Measurements from ENCODE around the gene USP24. TPM values are rescaled to one million over a fixed set of nuclear protein-coding genes. Genes with fewer than 3 reads are reported as not detected.
A peak's percentile ranks its signal among the peaks of the same experiment; 100 is the strongest.

USP24 gene
- total RNA-seq, 4 donors from 2014 or later = 20.9 to 58.6 (median 40.5) TPM

- 0 to 1% methylated on average over 23 to 28 of the region's 46 CpGs for WGBS, 2 donors
- intact Hi-C loops (cut with DNase I; ENCODE audit: low total_unique reads) = no loop called here
- DNase-seq (ENCODE audit: low spot score in 2 of 2) = peak; percentile 37 to 87
- peak overlapping the region; percentile 79 for H3K4me3 ChIP-seq (ENCODE audit: low read depth, poor library complexity, severe bottlenecking)
- TF ChIP-seq, protein P1, sequence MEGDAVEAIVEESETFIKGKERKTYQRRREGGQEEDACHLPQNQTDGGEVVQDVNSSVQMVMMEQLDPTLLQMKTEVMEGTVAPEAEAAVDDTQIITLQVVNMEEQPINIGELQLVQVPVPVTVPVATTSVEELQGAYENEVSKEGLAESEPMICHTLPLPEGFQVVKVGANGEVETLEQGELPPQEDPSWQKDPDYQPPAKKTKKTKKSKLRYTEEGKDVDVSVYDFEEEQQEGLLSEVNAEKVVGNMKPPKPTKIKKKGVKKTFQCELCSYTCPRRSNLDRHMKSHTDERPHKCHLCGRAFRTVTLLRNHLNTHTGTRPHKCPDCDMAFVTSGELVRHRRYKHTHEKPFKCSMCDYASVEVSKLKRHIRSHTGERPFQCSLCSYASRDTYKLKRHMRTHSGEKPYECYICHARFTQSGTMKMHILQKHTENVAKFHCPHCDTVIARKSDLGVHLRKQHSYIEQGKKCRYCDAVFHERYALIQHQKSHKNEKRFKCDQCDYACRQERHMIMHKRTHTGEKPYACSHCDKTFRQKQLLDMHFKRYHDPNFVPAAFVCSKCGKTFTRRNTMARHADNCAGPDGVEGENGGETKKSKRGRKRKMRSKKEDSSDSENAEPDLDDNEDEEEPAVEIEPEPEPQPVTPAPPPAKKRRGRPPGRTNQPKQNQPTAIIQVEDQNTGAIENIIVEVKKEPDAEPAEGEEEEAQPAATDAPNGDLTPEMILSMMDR (IDR thresholded peaks at IDR 0.05) = no peak
- TF ChIP-seq POLR2A (IDR thresholded peaks at IDR 0.05) = no peak
Observed at GRCh38 chr1:55214212-55214933, 791 bp downstream of the USP24 start.

DNA sequence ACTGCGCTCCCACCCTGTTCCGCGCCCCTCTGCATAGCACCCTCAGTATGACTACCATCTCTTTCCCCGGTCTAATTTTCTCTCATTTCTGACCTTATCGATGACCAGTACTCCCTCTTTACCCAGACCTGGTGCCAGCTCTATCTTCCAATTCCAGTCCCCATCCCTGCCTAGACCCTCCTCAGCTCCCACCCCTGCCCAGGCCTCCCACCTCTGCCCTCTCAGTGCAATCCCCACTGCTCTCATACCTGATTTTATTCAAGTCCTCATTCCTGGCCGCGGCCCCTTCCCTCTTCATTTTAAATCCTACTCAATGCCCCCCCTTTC lies 1.3 kb downstream of the USP24 start:
- no peak for DNase-seq (ENCODE audit: low spot score in 2 of 2)
- intact Hi-C loops (cut with DNase I; ENCODE audit: low total_unique reads) = no loop called here
- TF ChIP-seq POLR2A (IDR thresholded peaks at IDR 0.05) = no peak
- TF ChIP-seq, protein P1 (IDR thresholded peaks at IDR 0.05) = no peak
- 9 to 13% methylated on average over 7 of the region's 7 CpGs for WGBS, 2 donors
- peak overlapping the region; percentile 79 for H3K4me3 ChIP-seq (ENCODE audit: low read depth, poor library complexity, severe bottlenecking)

GRCh38 chr1:55213151-55213884 lies 1.8 kb downstream of the USP24 start:
- intact Hi-C loops (cut with DNase I; ENCODE audit: low total_unique reads) = no loop called here
- DNase-seq (ENCODE audit: low spot score in 2 of 2) = no peak
- 16 to 18% methylated on average over 10 of the region's 10 CpGs for WGBS, 2 donors
- TF ChIP-seq POLR2A (IDR thresholded peaks at IDR 0.05) = no peak
- TF ChIP-seq, protein P1 (IDR thresholded peaks at IDR 0.05) = no peak
- no peak overlapping the region for H3K4me3 ChIP-seq (ENCODE audit: low read depth, poor library complexity, severe bottlenecking)

DNA sequence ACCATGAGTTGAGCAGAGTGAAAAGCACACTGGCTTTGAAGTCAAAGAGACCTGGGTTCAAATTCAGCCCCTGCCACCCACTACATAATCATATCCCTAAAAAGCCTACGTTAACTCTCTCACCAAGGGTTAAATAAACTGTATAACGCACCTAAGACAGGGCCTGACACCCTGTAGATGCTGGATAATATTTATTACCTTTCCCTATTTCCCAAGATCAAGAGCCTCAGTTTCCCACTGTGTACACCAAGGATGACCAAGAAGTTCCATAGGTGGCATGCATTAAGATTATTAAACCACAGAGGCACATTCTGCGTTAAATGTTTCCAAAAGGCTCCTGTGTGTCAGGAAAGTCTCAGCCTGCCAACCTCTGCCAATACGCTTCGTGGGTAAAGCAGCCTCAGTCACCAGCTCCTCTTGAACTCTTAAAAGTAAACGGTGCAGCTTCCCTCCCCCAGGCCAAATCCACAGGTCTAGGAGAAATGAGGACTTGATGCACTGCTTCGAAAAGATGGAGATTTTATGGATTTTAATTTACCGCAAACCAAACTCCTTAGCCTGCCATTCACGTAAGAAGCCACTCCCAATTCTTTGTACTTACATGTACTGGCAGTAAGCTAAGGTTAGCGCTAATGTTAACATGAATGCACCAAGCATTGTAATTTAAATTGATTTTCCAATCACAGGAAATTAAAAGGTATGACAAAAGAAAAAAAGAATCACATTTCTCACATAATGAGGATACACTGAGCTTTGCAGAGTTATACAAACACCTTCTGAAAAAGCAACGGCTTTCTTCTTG lies 2.6 kb downstream of the USP24 start:
- intact Hi-C loops (cut with DNase I; ENCODE audit: low total_unique reads) = no loop called here
- H3K4me3 ChIP-seq (ENCODE audit: low read depth, poor library complexity, severe bottlenecking) = no peak overlapping the region
- no peak for DNase-seq (ENCODE audit: low spot score in 2 of 2)
- 36 to 40% methylated on average over 11 of the region's 11 CpGs for WGBS, 2 donors
- TF ChIP-seq POLR2A (IDR thresholded peaks at IDR 0.05) = no peak
- TF ChIP-seq, protein P1 (IDR thresholded peaks at IDR 0.05) = no peak

GRCh38 chr1:55211863-55212262 lies 3.3 kb downstream of the USP24 start:
- H3K4me3 ChIP-seq (ENCODE audit: low read depth, poor library complexity, severe bottlenecking) = no peak overlapping the region
- no peak for TF ChIP-seq POLR2A (IDR thresholded peaks at IDR 0.05)
- TF ChIP-seq, protein P1 (IDR thresholded peaks at IDR 0.05) = no peak
- WGBS, 2 donors = 63 to 68% methylated on average over 3 of the region's 3 CpGs
- DNase-seq (ENCODE audit: low spot score in 2 of 2) = no peak
- intact Hi-C loops (cut with DNase I; ENCODE audit: low total_unique reads) = no loop called here

Measured in lower leg skin (tissue), 4 donors.